Esophagus muscularis mucosa (tissue), 4 donors: ENCODE measurements around the gene B4GALT5. TPM values are rescaled to one million over a fixed set of nuclear protein-coding genes. Genes with fewer than 3 reads are reported as not detected.
A peak's percentile ranks its signal among the peaks of the same experiment; 100 is the strongest.
"Not testable (repeated sequence)": the region's sequence is repeated elsewhere in the genome, so short reads cannot be mapped to it uniquely, and the experiment has no call there.

Experiments used
- DNase-seq: peaks from one replicate; pipeline ENCODE4 v3.0.0-alpha.2; 2017; ENCODE audit errors: extremely low spot score
- H3K27ac ChIP-seq, 4 donors: fragments of 200-600 bp; sonication (generic); replicated peaks in 1 of 4; 1 replicate in 3 of 4; 2 replicates in 1 of 4; pipeline ENCODE4 v1.5.1; 2016 to 2019; ENCODE audit warnings: mild to moderate bottlenecking in 1 of 4
- H3K27me3 ChIP-seq, 4 donors: fragments of 200-600 bp; sonication (generic); one replicate each; pipeline versions ENCODE4 v1.5.1 to v1.6.0; 2016 to 2019
- H3K36me3 ChIP-seq, 4 donors: fragments of 200-600 bp; sonication (generic); one replicate each; pipeline ENCODE4 v1.5.1; 2016 to 2019
- H3K4me1 ChIP-seq, 4 donors: fragments of 200-600 bp; sonication (generic); one replicate each; pipeline ENCODE4 v1.5.1; 2016 to 2019
- H3K4me3 ChIP-seq, 4 donors: fragments of 200-600 bp; sonication (generic); 1 replicate in 2 of 4; 2 replicates in 2 of 4; pipeline ENCODE4 v1.5.1; 2016 to 2019; ENCODE audit warnings: mild to moderate bottlenecking in 4 of 4, moderate library complexity in 1 of 4
- H3K9me3 ChIP-seq, 4 donors: fragments of 200-600 bp; sonication (generic); 1 replicate in 3 of 4; 2 replicates in 1 of 4; pipeline ENCODE4 v1.5.1; 2016 to 2019
- EP300 ChIP-seq: sonication (generic); formaldehyde crosslinking; IDR thresholded peaks from one replicate; pipeline ENCODE4 v1.6.1; 2017; ENCODE audit warnings: antibody characterized with exemption
- POLR2A ChIP-seq: fragments of 450-650 bp; IDR thresholded peaks from one replicate; pipeline ENCODE4 v1.6.1; 2017; ENCODE audit warnings: antibody characterized with exemption, moderate library complexity, mild to moderate bottlenecking, low read depth
- POLR2AphosphoS5 ChIP-seq, 2 donors: sonication (generic); formaldehyde crosslinking; IDR thresholded peaks; one replicate each; pipeline ENCODE4 v1.6.1; 2017; ENCODE audit warnings: antibody characterized with exemption in 2 of 2
- WGBS: methylation state at CpG from one replicate; pipeline ENCODE4 v1.1.5; 2018; 5-methylcytosine and 5-hydroxymethylcytosine counted together
- intact Hi-C: fragments of 100-400 bp; cut with DNase I; formaldehyde crosslinking; loops from one replicate; pipeline ENCODE4 v1.15.1; 2023
- total RNA-seq, 4 donors: library from RNA; depleted of rRNA; stranded (reverse); fragments of >200 nt; gene quantifications; one replicate each; pipeline versions ENCODE4 v1.1.0 to v1.2.1, GENCODE V29; 2016
- TF ChIP-seq, protein P1 (sequence below), 3 experiments: fragments of 200-600 bp in 2 of 3; fragments of 450-650 bp in 1 of 3; sonication (generic) in 2 of 3; IDR thresholded peaks; one replicate each; pipeline ENCODE4 v1.5.1; 2017 to 2019; ENCODE audit warnings: antibody characterized with exemption in 3 of 3, mild to moderate bottlenecking in 2 of 3, moderate library complexity in 1 of 3

Gene B4GALT5
- total RNA-seq, 4 donors from 2014 or later: 23.3 to 51.2 (median 37.1) TPM

DNA sequence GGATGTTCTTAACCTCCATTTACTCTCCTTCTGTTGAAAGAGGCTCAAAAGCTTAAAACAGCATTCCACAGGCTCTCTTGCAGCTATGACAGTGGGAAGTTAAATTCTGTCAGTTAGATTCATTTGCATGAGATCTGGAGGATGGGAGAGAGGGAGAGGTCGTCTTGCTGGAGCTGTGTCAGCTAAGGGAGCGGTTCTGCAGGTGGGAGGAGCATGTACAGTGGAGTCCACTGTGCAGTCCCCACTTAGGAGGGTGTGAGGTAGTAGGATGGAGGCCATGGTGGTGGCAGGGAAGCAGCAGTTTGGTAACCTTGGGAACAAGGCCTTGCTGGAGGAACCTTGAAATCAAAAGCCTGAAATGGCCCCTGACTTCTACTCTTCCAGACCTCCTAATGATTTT, 12.0 kb upstream of the B4GALT5 start:
- H3K36me3 ChIP-seq: no peaks in the 10 kb centered on the region
- H3K4me1 ChIP-seq: peaks cover 4 to 11% (median 7%) of the 10 kb centered on the region in 4 donors
- peak overlapping the region in 2 of 4 donors; percentile 45 to 62 for H3K27ac ChIP-seq
- TF ChIP-seq EP300: no peak
- TF ChIP-seq, protein P1, sequence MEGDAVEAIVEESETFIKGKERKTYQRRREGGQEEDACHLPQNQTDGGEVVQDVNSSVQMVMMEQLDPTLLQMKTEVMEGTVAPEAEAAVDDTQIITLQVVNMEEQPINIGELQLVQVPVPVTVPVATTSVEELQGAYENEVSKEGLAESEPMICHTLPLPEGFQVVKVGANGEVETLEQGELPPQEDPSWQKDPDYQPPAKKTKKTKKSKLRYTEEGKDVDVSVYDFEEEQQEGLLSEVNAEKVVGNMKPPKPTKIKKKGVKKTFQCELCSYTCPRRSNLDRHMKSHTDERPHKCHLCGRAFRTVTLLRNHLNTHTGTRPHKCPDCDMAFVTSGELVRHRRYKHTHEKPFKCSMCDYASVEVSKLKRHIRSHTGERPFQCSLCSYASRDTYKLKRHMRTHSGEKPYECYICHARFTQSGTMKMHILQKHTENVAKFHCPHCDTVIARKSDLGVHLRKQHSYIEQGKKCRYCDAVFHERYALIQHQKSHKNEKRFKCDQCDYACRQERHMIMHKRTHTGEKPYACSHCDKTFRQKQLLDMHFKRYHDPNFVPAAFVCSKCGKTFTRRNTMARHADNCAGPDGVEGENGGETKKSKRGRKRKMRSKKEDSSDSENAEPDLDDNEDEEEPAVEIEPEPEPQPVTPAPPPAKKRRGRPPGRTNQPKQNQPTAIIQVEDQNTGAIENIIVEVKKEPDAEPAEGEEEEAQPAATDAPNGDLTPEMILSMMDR (IDR thresholded peaks at IDR 0.05): no peak
- no peak for TF ChIP-seq POLR2AphosphoS5 (IDR thresholded peaks at IDR 0.05)
- no peak for TF ChIP-seq POLR2A
- intact Hi-C loops: no loop called here
- WGBS: 89% methylated on average over 2 of the region's 2 CpGs
- H3K27me3 ChIP-seq: no peaks in the 10 kb centered on the region
- H3K4me3 ChIP-seq: no peak overlapping the region
- H3K9me3 ChIP-seq: no peaks in the 10 kb centered on the region
- DNase-seq: no peak

DNA sequence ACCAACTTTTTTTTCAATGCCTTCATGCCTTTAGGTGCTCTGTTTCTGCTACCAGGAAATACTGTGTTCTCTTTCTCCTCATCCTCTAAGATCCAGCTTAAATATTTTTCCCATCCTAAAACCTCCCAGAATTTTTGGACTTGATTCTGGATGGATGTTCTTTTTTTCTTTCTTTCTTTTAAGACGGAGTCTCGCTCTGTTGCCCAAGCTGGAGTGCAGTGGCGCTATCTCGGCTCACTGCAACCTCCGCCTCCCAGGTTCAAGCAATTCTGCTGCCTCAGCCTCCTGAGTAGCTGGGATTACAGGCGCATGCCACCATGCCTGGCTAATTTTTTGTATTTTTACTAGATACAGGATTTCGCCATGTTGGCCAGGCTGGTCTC, 11.5 kb upstream of the B4GALT5 start:
- Histone ChIP-seq H3K4me1 (peaks cover 4 to 11% (median 7%) of the 10 kb centered on the region in 4 donors), H3K27ac (peak overlapping the region; percentile 44 to 62 (median 52))
- H3K9me3 ChIP-seq, intact Hi-C loops, H3K4me3 ChIP-seq, DNase-seq, H3K27me3 ChIP-seq, H3K36me3 ChIP-seq: not testable (repeated sequence)
- 87% methylated on average over 7 of the region's 7 CpGs for WGBS

DNA sequence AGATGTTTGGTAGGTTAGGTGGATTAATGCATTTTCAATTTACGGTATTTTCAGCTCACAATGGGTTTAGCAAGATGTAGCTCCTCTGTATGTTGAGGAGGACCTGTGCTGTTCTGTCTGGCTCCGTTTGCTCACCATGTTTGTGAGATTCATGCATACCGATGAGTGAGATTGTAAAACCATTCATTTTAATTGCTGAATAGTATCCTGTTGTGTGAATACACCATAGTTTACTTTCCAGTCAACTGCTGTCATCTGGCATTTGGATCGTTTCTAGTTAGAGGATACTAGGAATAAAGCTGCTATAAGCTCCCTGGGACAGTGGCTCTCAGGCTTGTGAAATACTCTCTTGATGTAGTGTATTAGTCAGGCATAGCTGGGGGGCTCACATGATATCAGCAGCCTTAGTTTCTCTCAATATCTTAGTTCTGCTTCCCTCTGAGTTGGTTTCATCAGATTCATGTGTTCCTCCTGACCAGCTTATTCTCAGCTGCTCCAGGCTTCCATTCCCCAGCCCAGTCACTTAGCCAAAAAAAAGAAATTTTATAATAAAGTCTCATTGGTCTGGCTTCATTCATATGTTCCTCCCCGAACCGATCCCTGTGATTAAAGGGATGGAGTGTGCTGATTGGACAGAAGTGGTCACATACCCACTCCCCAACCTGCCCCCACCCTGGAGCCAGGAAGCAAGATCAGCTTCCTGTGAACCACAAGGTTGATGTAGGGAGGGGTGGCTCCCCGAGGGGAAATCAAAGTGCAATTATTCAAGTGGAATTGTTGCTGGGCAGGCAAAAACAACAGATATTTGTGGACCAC, 10.9 kb upstream of the B4GALT5 start:
- WGBS: 43% methylated on average over 7 of the region's 7 CpGs
- Histone ChIP-seq H3K27ac (peak overlapping the region; percentile 44 to 62 (median 52)), H3K27me3 (no peaks in the 10 kb centered on the region), H3K9me3 (no peaks in the 10 kb centered on the region), H3K4me3 (no peak overlapping the region), H3K36me3 (no peaks in the 10 kb centered on the region), H3K4me1 (peaks cover 4 to 11% (median 7%) of the 10 kb centered on the region in 4 donors)
- TF ChIP-seq POLR2AphosphoS5 (IDR thresholded peaks at IDR 0.05) (peak; percentile 40 to 42), EP300 (no peak)
- intact Hi-C loops: no loop called here
- peak; percentile 93 for DNase-seq

DNA sequence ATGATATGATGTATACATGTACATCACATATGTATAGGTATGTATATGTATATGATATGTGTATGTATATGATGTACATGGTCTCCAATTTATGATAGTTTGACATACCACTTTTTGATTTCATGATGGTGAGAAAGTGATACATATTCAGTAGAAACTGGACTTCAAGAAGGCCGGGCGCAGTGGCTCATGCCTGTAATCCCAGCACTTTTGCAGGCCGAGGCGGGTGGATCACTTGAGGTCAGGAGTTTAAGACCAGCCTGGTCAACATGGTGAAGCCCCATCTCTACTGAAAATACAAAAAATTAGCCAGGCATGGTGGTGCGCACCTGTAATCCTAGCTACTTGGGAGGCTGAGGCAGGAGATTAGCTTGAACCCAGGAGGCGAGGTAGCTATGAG, 10.1 kb upstream of the B4GALT5 start:
- H3K27ac ChIP-seq, H3K36me3 ChIP-seq, H3K4me3 ChIP-seq, DNase-seq, H3K27me3 ChIP-seq, H3K9me3 ChIP-seq, intact Hi-C loops: not testable (repeated sequence)
- 91% methylated on average over 6 of the region's 6 CpGs for WGBS
- H3K4me1 ChIP-seq: peaks cover 4 to 11% (median 7%) of the 10 kb centered on the region in 4 donors

DNA sequence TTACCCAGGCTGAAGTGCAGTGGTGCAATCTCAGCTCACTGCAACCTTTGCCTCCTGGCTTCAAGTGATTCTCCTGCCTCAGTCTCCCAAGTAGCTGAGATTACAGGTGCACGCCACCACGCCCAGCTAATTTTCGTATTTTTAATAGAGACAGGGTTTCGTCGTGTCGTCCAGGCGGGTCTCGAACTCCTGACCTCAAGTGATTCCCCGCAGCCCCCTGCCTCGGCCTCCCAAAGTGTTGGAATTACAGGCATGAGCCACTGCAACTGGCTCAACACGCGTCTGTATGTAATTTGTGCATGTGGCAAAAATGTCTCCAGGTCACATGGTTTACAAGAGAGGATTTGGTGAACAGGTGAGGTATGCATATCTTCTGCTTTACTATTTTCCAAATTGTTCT, 7.6 kb upstream of the B4GALT5 start:
- intact Hi-C loops, H3K9me3 ChIP-seq, H3K27ac ChIP-seq, H3K27me3 ChIP-seq, H3K4me3 ChIP-seq, DNase-seq, H3K36me3 ChIP-seq: not testable (repeated sequence)
- H3K4me1 ChIP-seq: peaks cover 4 to 11% (median 7%) of the 10 kb centered on the region in 4 donors
- WGBS: 93% methylated on average over 12 of the region's 12 CpGs

DNA sequence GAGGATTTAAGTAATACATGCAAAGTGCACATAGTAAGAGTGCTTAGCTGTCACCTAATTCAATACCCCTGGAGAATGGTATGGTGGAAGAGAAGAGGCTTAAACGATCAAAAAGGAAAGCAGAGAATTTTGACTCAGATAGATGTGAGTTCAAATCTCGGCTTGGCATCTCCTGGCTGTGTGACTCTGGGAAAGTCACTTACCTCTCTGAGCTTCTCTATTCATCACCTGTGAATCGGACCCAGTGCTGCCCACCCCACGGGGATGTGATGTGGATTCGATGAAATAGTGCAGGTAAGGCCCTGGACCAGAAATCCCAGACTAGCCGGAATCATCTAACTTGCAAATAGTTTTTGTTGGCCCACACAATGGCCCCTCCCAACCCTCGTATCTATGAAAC, 1.8 kb upstream of the B4GALT5 start:
- DNase-seq: no peak
- Histone ChIP-seq H3K27me3 (no peaks in the 10 kb centered on the region), H3K4me1 (peaks cover 15 to 34% (median 30%) of the 10 kb centered on the region in 4 donors), H3K9me3 (no peaks in the 10 kb centered on the region), H3K4me3 (no peak overlapping the region), H3K27ac (no peak overlapping the region), H3K36me3 (no peaks in the 10 kb centered on the region)
- WGBS: 90% methylated on average over 7 of the region's 7 CpGs
- TF ChIP-seq EP300 (no peak), POLR2AphosphoS5 (IDR thresholded peaks at IDR 0.05) (no peak), POLR2A (no peak)
- TF ChIP-seq, protein P1 (IDR thresholded peaks at IDR 0.05): no peak
- intact Hi-C loops: no loop called here
